ENCODE results near the gene GRHL3. TPM values are rescaled to one million over a fixed set of nuclear protein-coding genes. Genes with fewer than 3 reads are reported as not detected.

Gene GRHL3
- total and polyA plus RNA-seq, 2 experiments from 2014 or later = not detected

DNA sequence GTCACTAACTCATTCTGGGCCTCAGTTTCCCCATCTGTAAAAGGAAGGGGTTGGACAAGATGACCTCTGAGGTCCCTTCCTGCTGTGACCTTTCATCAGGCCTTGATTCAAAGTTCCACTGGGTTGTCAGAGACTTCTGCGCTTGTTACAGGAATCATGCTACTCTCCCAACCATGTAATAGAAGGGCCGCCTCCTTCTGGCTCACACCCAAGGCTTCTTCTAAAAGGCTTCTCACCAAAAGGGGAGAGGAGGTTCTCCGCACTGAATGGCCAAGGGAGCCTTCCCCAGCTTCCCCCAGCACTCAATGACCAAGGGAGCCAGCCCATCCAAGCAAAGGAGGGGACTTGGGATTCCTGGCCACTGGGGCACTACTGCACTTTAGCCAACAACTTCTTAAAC is 42.7 kb downstream of the GRHL3 start:
- Histone ChIP-seq H3K4me1 (ENCODE audit: insufficient read depth) (peaks cover 27% of the 10 kb centered on the region), H3K27me3 (replicated peaks; ENCODE audit: insufficient read depth) (no peaks in the 10 kb centered on the region), H3F3A (ENCODE audit: insufficient read depth) (peaks cover 28% of the 10 kb centered on the region), H3K4me3 (no peak overlapping the region), H3K4me2 (ENCODE audit: unreplicated experiment) (no peak overlapping the region), H3K36me3 (ENCODE audit: low read depth) (no peaks in the 10 kb centered on the region), H3K9me2 (ENCODE audit: insufficient read depth) (no peaks in the 10 kb centered on the region), H3K9ac (no peak overlapping the region), H4K20me1 (ENCODE audit: insufficient read depth) (no peaks in the 10 kb centered on the region), H2AFZ (no peak overlapping the region), H3K27ac (no peak overlapping the region), H3K9me3 (ENCODE audit: low read depth) (no peaks in the 10 kb centered on the region), H3K79me2 (ENCODE audit: insufficient read depth) (no peaks in the 10 kb centered on the region)
- WGBS, 2 experiments (ENCODE audit: low coverage in 1 of 2, low lambda C conversion rate in 2 of 2, missing lambda C conversion rate in 2 of 2) = 96 to 98% methylated on average over 3 of the region's 3 CpGs
- in situ Hi-C loops (cut with MboI) = no loop called here
- TF ChIP-seq EZH2 (IDR thresholded peaks at IDR 0.05; ENCODE audit: insufficient read depth, poor library complexity, severe bottlenecking) (no peak), EZH2phosphoT487 (IDR thresholded peaks at IDR 0.05; ENCODE audit: insufficient read depth, low read depth) (no peak)
- DNase-seq = no peak

DNA sequence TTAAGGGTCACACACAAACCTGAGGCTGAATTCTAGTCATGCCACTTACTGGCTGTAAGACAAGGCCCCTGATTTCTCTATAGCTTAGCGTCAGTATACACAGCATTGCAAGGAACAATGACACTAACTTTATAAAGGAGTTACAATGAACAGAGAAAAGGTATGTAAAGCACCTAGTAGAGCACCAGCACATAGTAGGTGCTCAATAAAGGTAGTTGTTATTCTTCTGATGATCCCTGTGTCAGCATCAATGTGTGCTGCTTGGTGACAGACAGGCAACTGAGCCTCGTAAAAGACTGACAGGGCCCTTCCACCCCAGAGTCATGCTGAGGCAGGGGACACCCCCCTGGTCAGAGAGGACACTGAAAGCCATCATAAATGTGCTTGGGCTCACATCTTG is 43.2 kb downstream of the GRHL3 start:
- H3K4me2 ChIP-seq (ENCODE audit: unreplicated experiment) = no peak overlapping the region
- no peak overlapping the region for H3K27ac ChIP-seq
- peaks cover 28% of the 10 kb centered on the region for H3F3A ChIP-seq (ENCODE audit: insufficient read depth)
- in situ Hi-C loops (cut with MboI) = no loop called here
- no peak overlapping the region for H3K4me3 ChIP-seq
- H4K20me1 ChIP-seq (ENCODE audit: insufficient read depth) = no peaks in the 10 kb centered on the region
- WGBS, 2 experiments (ENCODE audit: low coverage in 1 of 2, low lambda C conversion rate in 2 of 2, missing lambda C conversion rate in 2 of 2) = 98 to 100% methylated on average over 2 of the region's 2 CpGs
- H3K36me3 ChIP-seq (ENCODE audit: low read depth) = no peaks in the 10 kb centered on the region
- no peaks in the 10 kb centered on the region for H3K27me3 ChIP-seq (replicated peaks; ENCODE audit: insufficient read depth)
- no peak overlapping the region for H2AFZ ChIP-seq
- H3K79me2 ChIP-seq (ENCODE audit: insufficient read depth) = no peaks in the 10 kb centered on the region
- TF ChIP-seq EZH2phosphoT487 (IDR thresholded peaks at IDR 0.05; ENCODE audit: insufficient read depth, low read depth) (no peak), EZH2 (IDR thresholded peaks at IDR 0.05; ENCODE audit: insufficient read depth, poor library complexity, severe bottlenecking) (no peak)
- H3K4me1 ChIP-seq (ENCODE audit: insufficient read depth) = peaks cover 27% of the 10 kb centered on the region
- DNase-seq = no peak
- no peak overlapping the region for H3K9ac ChIP-seq
- H3K9me2 ChIP-seq (ENCODE audit: insufficient read depth) = no peaks in the 10 kb centered on the region
- H3K9me3 ChIP-seq (ENCODE audit: low read depth) = no peaks in the 10 kb centered on the region

DNA sequence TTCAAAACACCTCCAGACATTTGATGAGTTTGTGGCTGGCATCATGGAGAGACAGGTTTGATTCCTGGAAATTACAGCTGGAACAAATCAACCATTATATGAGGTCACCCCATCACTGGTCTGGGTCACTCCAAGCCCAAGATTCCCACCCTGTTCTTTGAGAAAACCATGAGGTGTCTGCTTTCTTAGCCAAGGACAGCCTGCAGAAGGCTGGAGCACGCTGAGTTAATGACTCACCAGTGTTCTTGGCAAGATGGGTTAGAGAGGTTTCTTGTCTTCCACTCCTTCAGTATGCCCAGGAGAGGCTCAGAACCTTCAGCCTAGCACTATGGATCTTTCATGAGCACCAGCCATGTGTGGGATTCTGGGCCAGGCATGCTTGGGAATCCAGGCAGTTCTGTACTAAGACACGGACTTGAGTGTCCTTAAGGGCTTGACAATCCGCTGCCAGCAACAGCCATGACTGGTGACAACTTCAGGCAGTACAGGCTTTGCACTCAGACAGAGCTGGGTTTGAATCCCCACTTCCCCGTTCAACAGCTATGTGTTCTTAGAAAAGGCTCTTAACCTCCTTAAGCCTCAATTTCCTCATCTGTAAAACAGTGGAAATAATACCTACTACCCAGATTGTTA is 43.9 kb downstream of the GRHL3 start:
- Histone ChIP-seq H3K9me2 (ENCODE audit: insufficient read depth) (no peaks in the 10 kb centered on the region), H3K4me1 (ENCODE audit: insufficient read depth) (peaks cover 27% of the 10 kb centered on the region), H3K9ac (no peak overlapping the region), H3K27me3 (replicated peaks; ENCODE audit: insufficient read depth) (no peaks in the 10 kb centered on the region), H4K20me1 (ENCODE audit: insufficient read depth) (no peaks in the 10 kb centered on the region), H2AFZ (no peak overlapping the region), H3K4me3 (no peak overlapping the region), H3K9me3 (ENCODE audit: low read depth) (no peaks in the 10 kb centered on the region), H3K79me2 (ENCODE audit: insufficient read depth) (no peaks in the 10 kb centered on the region), H3K4me2 (ENCODE audit: unreplicated experiment) (no peak overlapping the region), H3K27ac (no peak overlapping the region), H3F3A (ENCODE audit: insufficient read depth) (peaks cover 28% of the 10 kb centered on the region), H3K36me3 (ENCODE audit: low read depth) (no peaks in the 10 kb centered on the region)
- DNase-seq = peak; percentile 97
- 43 to 47% methylated on average over 4 of the region's 4 CpGs for WGBS, 2 experiments (ENCODE audit: low coverage in 1 of 2, low lambda C conversion rate in 2 of 2, missing lambda C conversion rate in 2 of 2)
- TF ChIP-seq EZH2 (IDR thresholded peaks at IDR 0.05; ENCODE audit: insufficient read depth, poor library complexity, severe bottlenecking) (no peak), EZH2phosphoT487 (IDR thresholded peaks at IDR 0.05; ENCODE audit: insufficient read depth, low read depth) (no peak)
- in situ Hi-C loops (cut with MboI) = no loop called here

DNA sequence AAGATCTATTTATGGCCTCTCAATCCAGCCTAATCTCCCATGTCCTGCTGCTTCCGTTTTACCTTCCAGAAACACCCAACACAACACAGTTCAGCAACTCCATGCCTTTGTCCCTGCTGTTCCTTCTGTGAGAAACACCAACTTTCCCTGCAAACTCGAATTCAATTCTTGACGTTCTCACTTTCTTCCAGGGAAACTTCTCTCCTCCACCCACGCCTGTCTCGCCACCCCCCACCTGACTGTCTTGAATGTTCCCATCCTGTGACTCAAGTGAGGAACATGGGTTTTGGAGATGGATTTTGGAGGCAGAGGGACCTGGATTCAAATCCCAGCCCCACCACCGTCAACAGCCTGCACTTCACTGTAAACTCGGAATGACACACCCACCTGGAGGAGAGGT is 44.8 kb downstream of the GRHL3 start:
- TF ChIP-seq EZH2phosphoT487 (IDR thresholded peaks at IDR 0.05; ENCODE audit: insufficient read depth, low read depth) = no peak
- TF ChIP-seq EZH2 (IDR thresholded peaks at IDR 0.05; ENCODE audit: insufficient read depth, poor library complexity, severe bottlenecking) = no peak
- Histone ChIP-seq H3K4me1 (ENCODE audit: insufficient read depth) (peaks cover 30% of the 10 kb centered on the region), H3K4me3 (no peak overlapping the region), H3K27me3 (replicated peaks; ENCODE audit: insufficient read depth) (no peaks in the 10 kb centered on the region), H3K9me2 (ENCODE audit: insufficient read depth) (no peaks in the 10 kb centered on the region), H3K36me3 (ENCODE audit: low read depth) (no peaks in the 10 kb centered on the region), H3K9ac (no peak overlapping the region), H2AFZ (no peak overlapping the region), H4K20me1 (ENCODE audit: insufficient read depth) (no peaks in the 10 kb centered on the region), H3K4me2 (ENCODE audit: unreplicated experiment) (no peak overlapping the region), H3F3A (ENCODE audit: insufficient read depth) (peaks cover 34% of the 10 kb centered on the region), H3K9me3 (ENCODE audit: low read depth) (no peaks in the 10 kb centered on the region), H3K27ac (no peak overlapping the region), H3K79me2 (ENCODE audit: insufficient read depth) (no peaks in the 10 kb centered on the region)
- 68 to 70% methylated on average over 7 of the region's 7 CpGs for WGBS, 2 experiments (ENCODE audit: low coverage in 1 of 2, low lambda C conversion rate in 2 of 2, missing lambda C conversion rate in 2 of 2)
- no peak for DNase-seq
- in situ Hi-C loops (cut with MboI) = no loop called here
